CD4-positive, alpha-beta T cell treated with Interleukin-17A for 1 hour (primary cell): ENCODE data around the gene TRIM40.
A peak's percentile ranks its signal among the peaks of the same experiment; 100 is the strongest.

Experiments
- DNase-seq: peaks from one replicate; pipeline ENCODE4 v3.0.0-alpha.2; 2020

The TRIM40 gene

DNA sequence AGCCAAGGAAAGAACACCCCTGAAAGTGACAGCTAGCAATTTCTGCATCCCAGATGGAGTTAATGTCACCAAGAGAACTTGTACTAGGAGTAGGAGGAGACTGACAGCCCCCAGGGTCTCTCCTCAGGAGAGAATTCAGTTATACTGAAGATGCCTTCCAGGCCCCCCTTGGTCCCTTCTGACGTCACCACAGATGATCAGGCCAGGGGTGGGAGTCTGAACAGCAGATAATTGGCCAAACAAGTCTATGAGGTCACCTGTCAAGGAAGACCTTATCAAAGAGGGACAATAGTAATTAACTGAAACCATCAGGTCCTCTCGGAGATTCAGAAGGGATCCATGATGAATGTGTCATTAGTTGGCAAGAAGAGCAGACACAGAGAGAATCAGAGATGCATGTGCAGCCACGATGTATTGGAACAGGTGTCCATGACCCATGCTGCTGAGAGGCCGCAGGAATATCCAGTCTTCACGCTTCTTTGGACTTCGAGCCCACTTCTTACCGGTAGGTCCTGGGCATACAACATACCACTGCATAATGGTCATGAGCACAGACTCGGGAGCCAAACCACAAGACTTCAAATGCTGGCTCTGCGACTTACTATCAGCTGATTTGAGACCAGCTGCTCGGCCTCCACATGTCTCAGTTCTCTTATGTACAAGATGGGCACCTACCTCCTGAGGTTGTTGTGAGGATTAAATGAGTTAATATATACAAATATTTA lies 14.9 kb downstream of the TRIM40 start:
- DNase-seq = no peak

DNA sequence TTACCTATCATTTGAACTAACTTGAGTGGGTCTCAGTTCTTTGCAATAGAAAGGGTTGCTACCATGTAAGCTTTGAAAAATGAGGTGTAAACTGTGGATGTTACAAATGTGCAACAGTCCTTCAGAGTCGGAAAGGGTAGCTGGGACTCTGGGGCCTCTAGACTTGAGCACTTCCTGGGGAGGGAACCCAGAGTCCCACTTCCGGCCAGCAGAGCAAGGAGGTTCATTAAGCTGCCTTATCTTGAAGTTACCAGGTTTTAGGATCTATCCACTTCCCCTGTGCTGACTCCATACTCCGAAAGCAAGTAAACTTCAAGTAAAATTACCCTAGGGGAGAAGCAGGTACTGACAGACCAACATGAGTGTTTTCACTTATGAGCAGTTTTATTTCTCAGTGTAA lies 15.6 kb downstream of the TRIM40 start:
- no peak for DNase-seq

DNA sequence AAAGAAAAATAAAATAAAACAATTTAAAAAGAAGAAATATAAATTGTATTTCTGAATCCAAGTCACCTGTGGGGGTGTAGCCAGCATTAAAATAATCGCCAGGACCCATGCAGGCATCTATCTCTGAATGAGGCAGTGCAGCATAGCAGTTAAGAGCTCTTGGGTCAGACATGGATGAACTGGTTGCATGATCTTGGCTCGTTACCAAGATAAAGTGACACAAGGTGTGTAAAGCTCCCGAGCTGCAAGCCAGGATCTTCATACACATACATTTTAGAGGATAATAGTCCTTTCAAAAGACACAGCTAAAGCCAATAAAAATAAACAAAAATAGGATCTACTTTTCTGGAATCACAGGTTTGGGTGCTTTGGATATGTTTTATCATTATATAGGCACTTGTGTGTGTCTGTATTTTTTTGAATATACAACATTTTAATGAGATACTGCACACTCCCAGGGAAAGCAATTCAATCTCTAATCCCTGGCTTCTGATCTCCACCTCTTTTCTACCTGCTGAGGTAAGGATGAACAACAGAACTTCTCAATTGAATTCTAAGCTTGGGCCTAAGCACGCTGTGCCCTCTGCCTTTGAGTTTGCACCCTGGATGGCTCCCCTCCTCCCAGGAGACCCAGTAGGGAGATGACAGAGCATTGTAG lies 16.2 kb downstream of the TRIM40 start:
- DNase-seq = no peak

DNA sequence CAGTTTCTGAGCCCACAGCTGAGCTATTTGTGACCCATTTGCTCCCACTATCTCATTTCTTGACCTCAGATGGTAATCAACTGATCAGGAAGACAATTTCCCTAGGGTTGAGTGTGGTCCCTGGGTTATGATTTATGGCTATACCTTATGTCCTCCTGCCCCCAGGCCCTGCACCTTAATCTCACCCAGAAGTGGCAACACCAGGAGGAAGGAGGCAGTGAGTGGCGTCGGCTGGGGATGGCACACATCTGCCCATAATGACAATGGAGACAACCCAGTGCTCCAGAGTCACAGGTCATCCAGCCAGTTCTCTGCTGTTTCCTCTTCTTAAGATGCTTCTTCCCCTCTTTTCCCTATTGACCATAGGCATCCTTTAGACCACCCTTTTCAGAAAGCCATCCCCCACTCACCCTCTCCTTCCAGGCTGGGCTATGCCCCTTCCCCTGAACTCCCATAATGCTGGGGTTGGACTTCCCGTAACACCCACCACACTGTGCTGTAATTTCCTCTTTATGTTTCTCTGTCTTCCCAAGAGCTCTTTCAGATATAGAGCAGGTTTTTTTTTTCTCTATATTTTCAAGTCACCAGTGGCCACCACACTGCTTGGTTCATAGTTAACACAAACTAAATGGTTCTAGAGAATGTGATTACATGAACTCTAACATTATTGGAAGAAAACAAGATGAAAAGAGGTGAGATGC lies 17.1 kb downstream of the TRIM40 start:
- no peak for DNase-seq

DNA sequence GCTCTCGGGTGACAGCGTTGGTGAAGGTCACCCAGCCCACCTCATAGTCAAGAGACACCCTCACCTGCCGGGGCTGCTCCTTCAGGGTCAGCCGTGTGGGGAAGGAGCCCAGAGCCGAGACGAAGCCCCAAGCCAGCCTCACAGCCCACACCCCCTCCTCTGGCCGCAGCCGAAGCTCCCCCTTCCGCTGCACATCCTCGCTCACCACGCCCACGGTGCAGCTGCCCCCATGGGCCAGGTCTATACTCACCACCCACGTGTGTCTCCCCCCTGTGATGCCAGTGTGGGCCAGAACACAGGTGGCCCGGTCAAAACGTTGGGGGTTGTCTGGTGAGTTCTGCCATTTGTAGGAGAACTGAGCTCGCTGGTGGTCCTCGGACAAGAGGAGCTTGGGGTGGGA lies 18.1 kb downstream of the TRIM40 start:
- DNase-seq = no peak

DNA sequence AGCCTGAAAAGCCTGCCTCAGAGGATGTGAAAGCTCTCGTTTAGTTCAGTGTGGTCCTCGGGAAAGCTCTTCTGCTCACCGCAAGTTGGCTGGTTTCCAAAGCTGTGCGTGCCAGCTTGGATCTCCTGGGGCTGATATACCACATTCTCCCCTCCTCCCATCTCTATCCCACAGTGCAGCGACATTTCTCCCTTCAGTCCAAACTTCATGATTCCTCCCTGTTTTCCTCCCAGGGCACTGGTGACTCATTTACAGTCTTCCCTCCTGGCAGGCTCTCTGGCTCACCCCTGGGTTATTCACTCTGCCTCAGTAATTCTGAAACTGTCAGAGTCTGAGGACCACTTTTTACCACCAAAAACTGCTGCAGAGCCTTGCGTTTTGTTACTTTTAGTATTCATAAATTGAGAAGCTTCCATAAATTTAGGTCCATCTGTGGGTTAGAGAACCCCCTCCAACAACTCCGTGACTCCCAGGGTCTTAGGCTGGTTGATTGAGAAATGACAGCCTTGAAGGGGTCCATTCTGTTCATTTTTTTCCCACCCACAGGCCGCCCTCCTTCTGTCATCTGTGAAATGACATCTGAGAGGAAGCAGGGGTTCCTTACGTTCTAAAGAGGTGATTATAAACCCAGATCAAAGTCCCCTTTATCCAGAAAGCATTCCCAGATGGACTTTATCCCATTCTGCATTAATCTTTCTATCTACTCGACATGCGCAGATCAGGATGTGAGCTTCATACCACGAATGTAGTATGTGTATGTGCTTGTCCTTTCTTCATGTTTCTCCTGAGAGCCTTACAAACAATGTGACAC lies 19.0 kb downstream of the TRIM40 start:
- no peak for DNase-seq

DNA sequence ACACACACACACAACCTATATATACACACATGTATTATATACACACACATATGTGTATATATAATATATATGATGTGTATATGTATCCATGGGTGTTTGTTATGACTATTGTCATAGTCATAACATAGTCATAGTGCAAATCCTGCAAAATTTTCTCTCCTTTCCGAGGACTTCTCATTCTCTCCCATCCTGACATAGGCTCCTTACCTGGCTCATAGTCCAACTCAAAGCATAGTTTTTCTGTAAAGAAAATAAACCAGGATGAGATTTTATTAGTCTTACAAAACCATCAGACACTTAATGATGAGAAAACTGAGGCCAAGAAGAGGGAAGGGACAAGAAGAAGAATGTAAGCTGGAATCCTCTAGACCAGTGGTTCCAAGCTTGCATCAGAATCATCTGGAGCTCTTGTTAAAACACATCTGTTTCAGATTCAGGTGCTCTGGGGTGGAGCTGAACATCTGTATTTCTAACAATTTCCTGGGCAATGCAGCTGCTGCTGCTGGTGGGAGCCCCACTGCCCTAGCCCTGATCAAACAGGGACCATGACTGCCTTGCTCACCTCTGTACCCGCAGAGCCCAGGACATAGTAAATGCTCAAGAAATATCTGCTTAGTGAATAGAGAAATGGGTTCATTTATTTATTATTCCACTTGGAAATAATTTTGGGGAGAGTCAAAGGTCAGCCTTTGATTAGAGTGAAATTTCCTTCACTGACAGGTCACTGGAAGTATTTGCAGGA lies 19.8 kb downstream of the TRIM40 start:
- no peak for DNase-seq

DNA sequence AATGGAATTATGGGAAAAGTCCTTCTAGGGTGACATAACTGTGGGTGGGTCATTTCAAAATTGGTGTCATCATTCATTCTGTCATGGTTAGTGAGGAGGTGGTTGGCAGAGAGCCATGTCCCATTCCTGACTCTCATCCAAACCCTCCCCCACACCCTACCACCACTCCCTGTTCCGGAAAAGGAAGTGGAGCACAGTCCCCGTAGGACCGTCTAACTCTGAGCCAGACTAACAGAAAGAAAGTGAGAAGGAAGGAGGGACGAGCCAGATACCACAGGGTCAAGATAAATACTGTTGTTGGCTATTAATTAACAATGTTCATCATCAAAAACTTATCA lies 20.3 kb downstream of the TRIM40 start:
- DNase-seq = no peak

DNA sequence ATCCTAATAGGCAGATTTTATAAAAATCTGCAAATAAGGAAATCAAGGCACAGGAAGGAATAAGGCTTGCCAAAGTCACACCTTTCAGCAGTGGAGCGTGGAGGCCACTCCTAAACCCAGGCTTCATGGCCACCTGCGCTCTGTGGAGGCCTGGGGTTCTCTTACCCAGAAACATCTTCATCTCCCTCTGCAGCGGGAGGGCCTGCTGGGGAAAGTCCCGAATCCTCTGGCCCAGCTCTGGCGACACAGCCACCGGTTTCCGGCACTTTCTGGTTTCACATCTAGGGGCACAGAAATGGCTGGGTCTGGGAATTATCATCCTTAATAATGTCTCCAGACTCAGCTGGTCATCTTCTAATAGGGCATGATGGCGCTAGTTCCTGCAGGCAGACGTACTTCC lies 20.8 kb downstream of the TRIM40 start:
- DNase-seq = no peak

DNA sequence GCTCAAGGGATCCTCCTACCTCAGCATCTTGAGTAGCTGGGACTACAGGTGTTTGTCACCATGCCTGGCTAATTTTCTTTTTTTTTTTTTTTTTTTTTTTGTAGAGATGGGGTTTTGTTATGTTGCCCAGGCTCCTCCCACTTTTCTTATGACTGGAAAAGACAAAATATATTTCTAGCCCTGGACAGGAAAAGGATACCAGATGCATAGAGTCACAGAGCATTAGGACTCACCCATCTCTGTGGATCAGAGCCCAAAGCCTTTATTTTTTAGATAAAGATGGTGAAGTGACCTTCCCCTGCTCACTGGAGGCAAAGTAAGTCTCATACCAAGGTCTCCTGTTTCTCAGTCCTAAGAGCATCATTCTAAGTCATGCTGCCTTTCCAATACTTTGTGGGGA lies 21.6 kb downstream of the TRIM40 start:
- no peak for DNase-seq

DNA sequence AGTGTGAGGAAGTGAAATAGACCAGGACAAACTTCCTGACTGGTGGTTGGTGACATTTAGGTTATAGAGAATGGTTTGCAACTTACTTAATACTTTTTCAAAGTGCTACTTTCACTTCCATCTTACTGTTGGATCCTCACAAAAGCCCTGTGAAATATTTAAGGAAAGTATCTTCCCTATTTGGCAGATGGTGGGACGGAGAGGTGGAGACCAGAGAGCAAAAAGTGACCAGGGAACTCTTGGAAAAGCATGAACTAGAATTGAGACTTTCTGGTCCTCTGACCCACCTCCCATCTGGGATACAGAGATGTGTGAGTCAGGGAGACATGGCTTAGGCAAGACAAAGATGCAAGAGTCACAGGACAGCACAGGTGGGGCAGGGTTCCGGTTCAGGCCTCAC lies 22.1 kb downstream of the TRIM40 start:
- DNase-seq = no peak

DNA sequence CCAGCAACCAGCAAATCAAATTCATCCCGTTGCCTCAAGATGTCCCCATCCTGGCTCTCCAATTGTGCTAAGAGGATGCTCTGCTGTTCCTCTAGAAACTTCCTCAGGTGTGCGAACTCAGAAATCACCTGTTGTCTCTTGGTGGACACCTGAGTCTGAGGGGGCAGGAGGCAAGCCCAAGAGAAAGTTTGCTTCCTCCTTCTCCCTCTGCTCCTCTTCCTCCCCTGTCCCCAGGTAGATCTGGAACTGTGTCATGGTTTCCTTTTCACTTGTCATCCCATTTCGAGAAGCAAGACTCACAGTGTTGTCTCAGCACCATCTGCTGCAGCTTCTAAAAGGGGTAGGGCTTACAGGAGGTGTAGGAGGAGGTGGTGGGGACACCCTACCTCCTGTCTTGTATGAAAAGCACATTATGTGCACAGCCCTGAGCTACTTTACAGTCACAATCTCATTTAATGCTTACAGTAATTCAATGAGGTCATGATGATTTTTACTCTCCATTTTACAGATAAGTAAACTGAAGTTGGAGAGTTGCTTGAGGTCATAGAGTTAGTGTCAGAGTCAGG lies 22.6 kb downstream of the TRIM40 start:
- no peak for DNase-seq

DNA sequence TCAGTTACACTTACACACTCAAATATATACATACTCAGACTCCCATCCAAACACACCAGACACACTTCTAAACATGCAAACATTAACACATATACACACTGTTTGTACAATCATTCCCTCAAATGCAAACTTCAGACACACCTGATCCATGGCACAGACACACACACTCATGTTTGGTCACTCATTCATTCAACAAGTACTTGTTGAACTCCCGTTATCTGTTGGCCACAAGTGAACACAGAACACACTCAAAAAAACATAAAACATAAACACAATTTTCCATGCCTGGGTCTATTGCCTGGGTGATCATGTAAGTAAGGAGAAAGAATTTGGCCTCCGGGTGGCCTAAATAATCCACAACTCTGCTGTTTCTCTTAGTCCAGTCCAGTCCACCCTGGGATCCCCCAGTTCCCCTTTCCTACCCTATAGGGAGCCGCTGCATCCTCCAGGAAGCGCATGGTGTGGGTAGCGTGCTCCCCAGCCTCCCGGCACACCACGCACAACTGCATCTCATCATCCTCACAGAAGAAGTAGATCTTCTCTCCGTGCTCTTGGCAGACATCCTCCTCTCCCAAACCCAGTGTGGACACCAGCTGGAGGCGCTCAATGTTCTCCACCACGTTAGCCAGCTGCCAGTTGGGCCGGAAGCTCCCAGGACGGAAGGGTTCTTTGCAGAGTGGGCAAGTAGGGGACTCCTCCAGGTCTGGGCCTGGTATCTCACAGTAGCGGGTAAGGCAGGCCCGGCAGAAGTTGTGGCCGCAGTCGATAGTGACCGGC lies 24.3 kb downstream of the TRIM40 start:
- DNase-seq = no peak

DNA sequence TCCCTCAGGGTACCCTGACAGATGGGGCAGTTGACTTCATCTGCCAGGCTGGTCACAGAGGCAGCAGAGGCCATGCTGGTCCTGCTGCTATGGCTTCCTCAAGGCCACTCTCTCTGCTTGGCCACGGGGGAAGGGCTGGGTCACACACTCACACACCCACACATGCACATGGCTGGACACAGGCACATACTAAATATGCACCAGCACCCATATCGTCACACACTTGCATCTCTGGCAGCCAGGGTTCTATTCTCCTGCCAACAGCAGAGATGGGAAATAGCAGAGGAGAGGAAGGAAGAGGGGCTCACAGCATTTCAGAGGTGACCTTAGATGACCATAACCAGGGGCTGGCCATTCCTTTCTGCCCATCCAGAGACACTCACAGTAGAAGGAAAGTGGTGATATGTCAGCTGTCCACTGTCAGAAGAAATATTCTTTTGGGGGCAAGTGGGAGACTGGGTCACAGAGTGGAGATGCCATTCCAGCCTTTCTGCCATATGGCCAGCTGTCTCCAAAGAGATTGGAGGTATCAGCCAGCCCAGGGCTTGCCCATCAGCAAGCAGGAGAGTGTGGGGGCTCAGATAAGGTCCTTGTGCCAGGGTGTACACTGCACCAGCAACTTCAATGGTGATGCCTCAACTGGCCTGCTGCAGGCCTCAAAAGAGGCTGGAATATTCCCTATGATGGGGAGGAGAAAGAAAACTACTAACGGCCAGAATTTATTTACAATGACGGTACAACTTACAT lies 25.0 kb downstream of the TRIM40 start, which contains the start of gene TRIM10:
TRIM10 (minus strand) TSS at position 427 of the 747 bp plus-strand sequence; CDS start at position 74, 353 bp downstream.
- DNase-seq = no peak

DNA sequence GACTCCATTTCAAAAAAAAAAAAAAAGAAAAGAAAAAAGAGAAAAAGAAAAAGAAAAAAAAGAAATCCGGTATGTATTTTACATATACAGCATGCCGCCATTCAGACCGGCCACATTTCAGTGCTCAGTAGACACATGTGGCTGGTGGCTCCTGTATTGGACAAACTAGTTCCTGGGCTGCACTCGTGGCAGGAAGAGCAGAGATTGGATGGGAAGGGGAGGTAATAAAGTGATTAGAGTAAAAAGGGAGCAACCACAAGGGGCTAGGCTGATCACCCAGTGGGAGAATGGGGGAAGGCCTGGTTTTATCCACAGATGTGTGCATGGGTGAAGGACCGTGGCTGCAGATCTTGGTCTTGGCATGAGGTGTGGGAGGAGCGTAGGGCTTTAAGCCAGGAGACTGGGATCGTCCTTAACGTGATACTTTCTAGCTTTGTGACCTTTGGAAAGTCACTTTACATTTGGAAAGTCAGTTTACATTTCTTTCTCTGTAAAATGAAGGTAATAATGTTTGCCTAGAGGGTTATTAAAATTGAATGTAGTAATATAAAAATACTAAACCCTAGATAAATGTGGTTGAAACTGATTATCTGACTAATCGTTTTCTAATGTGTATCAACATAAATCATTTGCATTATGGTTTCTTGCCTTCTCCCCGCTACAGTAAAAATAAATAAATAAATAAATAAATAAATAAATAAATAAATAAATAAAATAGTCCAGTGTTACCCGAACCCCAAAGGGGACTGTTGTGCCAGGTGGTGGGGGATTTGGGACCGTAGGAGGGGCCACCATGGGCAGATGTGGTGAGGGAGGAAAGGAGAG lies 26.5 kb downstream of the TRIM40 start:
- DNase-seq = no peak

DNA sequence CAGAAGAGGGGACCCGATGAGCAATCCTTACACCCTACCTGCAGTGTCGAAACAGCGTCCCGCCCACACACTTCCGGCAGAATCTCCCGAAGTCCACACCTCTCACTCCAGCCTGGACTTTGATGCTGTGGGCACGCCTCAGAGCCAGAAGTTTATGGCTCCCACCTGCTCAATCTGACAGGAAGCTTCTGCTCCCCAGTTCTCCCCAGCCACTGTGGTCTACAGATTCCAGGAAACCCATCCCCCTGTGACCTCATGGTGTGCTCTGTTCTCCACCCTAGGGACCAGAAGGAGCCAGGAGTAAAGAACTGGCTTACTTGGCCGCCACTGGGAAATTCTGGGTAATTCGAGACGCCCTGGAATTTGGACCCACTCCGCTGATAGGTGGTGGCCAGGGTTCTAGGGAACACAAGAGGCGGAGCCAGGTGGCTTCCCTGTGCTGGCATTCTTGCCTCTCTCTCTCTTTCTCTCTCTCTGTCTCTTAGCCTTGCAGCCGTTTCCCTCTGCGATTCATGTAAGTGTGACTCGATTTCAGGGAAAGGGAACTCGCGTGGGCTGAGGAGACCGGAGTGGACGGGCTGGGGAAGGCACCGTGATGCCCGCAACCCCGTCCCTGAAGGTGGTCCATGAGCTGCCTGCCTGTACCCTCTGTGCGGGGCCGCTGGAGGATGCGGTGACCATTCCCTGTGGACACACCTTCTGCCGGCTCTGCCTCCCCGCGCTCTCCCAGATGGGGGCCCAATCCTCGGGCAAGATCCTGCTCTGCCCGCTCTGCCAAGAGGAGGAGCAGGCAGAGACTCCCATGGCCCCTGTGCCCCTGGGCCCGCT lies 27.4 kb downstream of the TRIM40 start, which contains the start of gene TRIM15:
TRIM15 (plus strand) TSS at position 457 of the 828 bp plus-strand sequence; CDS start at position 596, 139 bp downstream.
- peak; percentile 3 for DNase-seq

DNA sequence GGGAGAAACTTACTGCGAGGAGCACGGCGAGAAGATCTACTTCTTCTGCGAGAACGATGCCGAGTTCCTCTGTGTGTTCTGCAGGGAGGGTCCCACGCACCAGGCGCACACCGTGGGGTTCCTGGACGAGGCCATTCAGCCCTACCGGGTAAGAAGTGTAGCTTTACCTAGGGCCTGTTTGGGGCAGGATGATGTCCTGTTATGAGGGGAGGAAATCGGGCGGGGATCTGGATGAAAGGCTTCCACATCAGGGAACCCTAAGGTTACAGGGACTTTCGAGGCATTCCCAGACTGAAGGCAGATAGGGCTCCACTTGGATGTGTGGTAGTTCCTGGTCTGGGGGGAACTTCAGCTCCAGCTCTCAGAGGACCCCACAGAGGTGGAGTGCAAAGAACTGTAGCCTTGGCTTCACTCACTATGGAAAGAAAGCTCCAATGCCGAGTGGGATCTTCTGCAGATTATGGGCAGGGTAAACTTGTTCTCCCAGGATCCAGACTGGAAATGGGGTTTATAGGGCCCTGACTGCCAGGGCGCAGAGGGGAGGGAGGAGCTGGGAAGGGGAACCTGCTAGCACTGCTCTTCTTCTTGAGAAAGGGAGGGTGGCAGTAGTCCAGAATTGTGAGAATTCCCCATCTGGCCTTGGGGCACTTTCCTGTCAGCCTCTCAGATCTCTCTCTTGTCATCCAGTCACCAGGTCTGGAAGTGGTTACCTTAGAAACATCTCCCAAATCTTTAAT lies 28.1 kb downstream of the TRIM40 start:
- no peak for DNase-seq

DNA sequence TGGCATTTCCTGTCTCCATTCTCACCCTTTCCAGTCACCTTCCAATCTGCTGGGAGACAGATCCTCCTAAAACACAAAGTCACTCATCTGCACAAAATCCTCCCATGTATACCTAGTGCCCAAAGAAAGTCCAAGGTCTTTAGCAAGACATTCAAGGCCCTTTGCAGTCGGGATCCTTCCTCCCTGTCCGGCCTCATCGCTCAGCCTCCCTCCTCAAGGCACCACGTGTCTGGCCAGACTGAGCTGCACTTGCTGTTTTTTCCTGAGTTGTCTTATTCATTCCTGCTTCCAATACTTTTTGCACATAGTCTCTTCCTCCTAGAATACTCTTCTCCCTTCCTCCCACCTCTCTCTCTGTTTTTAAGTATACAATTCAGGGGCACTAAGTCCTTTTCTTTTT lies 28.8 kb downstream of the TRIM40 start:
- DNase-seq = no peak
